Right hindlimb (tissue), 1 donor: ENCODE results near the gene GRB7.
"Not testable (repeated sequence)": the region's sequence is repeated elsewhere in the genome, so short reads cannot be mapped to it uniquely, and the experiment has no call there.

Experiments
- DNase-seq: peaks from one replicate; pipeline ENCODE4 v3.0.0-alpha.2; 2018

GRB7 gene

GRCh38 chr17:39753514-39754160 lies 15.9 kb downstream of the GRB7 start:
- DNase-seq: peak; percentile 48

GRCh38 chr17:39754161-39754957 lies 16.6 kb downstream of the GRB7 start:
- peak; percentile 91 for DNase-seq

DNA sequence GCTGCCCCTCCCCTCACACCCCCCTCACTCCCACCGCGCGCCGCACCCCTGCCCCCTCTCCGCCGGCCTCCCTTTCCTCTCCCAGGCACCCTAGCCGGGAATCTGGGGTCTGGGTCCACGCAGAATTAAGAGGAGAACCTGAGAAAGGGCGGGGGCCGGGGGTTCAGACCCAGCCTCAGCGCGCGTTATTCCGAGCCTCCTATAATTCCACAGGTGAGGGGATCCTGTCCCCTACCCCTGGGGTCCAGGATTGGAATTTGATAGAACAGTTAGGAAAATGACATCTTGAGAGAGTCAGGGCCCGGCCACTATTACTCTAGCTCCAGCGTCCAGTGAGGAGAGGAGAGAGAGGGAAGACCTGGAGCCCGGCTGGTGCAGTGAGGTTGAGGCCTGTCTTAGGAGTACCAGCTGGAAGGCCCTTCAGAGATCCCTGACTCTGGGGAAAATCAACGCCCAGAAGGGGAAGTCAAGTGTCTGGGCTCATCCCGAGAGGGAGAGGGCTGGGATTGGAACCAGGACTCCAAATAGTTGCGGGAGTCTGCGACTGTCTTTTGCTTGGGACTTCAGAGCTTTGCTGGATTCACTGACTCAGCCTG lies 17.3 kb downstream of the GRB7 start:
- no peak for DNase-seq

DNA sequence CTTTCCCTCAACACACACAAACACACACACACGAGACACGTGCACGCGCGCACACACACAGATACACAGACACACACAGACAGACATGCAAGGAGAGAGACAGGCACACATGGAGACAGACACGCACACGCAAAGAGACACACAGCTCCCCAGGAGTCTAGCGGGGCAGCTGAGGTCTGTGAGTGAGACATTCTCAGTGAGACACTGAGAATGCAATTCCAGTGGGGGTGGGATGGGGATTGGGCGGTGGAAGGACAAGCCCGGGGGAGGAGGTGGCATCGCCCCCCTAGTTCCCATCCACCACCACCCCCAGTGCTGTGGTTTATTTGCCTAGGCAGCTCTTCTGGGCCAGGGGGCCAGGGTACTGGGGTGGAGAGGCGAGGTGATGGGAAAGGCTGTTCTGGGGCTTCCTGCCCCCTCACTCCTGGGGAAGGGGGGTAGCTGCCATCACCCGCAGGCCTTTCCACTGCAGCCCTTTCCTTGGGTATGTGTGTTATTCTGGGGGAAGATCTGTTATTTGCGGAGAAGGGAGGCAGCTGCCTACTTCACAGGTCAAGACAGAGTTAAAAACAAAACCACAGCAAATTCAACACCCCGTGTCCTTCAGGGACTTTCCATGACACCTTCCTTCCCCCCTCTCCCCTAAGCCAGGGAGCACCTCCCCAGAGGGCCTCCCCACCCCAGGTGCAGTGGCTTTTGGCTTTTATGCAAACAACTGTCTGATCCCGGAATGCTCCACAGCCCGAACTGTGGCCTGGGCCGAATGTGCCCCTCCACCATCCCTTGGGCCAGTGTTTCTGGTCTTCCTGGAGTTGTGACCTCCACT lies 18.0 kb downstream of the GRB7 start:
- DNase-seq: no peak

DNA sequence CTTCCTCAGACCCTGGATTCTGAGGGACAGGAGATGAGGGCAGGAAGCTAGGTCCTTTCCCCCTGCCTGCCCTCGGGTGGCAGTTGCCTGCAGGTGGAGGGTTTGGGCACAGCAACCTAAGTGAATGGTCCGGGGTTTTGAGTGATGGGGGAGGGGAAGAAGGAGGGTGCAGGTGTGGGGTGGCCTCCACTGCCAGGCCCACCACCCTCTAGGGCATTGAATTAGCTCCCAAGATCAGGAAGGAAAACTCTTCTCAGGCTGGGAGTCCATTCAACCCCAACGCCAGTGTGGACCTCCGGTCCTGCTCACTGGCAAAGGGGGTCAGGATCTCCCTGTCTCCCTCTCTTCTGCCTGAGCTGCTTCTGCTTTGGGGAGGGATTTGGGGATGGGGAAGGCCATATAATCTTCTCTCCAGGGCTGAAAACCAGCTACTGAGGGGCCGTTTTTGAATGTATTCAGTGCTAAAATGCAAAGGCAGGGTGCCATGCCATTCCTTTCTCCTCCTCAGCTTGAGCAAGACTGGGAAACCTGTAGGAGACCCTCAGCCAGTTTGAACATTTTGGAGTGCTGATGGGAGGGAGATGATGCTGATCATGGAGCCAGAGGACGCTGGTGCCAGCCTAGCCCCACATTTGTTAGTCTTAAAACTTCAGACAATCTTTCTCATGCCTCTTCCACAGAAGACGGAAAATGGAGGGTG lies 18.8 kb downstream of the GRB7 start:
- no peak for DNase-seq

- DNase-seq: no peak
Observed at GRCh38 chr17:39757176-39757662, 19.5 kb downstream of the GRB7 start.

DNA sequence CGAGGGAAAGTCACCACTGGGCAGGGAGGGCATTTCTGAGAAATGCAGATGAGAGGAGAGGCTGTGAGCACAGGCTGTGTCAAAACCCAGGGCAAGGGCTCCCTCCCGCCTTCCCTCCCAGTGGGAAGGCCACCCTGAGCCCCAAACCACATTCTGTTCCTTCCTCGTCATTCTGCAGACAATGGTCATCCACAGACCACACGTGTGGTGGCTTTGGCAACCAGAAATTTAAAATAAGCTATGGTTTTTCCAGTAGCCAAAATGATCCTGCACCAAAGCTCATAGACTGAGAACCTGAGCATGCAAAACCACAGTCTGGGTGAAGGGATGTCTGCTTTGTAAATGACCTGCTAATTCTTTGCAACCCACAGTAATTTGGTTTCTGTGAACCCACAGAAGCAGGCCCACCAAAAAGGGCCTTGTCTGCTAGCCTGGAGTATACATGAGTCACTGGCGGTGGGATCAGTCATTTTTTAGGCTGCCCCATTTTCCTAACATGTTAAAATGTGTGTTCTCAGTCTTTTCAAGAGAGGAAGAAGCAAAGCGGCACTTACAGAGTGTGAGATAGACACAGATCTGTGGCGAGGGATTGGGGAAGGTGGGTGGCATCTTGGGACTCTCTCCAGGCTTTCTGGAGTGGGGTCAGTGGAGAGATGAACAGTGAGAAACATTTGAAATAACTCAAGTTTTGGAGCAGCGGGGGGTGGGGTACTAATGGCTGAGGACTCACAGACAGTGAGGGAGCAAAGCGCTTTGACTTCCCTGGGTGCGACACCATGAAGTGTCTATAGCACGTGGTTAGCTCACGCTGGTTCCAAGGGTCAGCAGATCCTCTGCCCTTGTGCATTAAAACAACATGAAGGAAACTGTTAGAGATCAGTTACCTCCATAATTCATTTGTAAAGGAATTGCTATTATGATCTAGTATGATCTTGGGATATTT lies 20.5 kb downstream of the GRB7 start:
- DNase-seq: no peak

GRCh38 chr17:39759204-39759603 lies 21.5 kb downstream of the GRB7 start:
- DNase-seq: no peak

- no peak for DNase-seq
Observed at GRCh38 chr17:39761861-39762496, 24.2 kb downstream of the GRB7 start.

DNA sequence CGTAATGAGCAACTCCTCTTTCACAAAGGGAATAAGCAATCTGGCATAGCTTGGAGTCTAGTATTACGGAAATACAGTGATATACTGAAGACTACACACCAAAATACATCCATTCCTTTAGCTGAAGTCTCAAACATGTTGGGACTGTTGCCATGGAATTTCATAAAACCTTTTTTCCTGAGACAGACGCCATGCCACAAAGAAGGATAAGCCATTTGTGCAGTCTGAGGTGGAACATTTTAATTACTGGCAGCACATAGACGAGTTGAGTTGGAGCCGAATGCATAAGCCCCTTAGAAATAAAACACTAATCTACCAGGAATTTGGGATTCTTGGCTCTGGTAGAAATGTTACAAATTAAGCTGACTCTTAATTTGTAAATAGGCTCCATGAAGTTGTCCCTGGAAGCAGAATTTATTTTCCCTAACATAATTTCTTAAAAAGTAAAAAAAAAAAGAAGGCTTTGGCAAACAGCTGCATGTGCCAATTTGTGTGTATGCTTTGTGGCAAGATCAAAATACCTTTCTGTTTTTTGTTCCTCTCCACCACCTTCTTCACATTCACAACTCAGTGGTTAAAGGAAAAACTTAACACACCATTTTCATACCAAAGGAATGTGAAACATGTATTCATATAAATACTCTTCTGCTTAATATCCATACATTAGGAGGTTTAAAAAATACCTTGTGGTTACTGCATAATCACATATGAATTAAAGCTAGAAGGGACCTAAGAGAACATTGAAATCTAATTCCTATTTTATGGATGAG lies 25.5 kb downstream of the GRB7 start:
- DNase-seq: no peak

GRCh38 chr17:39764171-39764570 lies 26.4 kb downstream of the GRB7 start:
- not testable (repeated sequence) for DNase-seq

GRCh38 chr17:39765175-39765574 lies 27.4 kb downstream of the GRB7 start:
- DNase-seq: no peak

GRCh38 chr17:39765766-39766165 lies 28.0 kb downstream of the GRB7 start:
- DNase-seq: no peak

DNA sequence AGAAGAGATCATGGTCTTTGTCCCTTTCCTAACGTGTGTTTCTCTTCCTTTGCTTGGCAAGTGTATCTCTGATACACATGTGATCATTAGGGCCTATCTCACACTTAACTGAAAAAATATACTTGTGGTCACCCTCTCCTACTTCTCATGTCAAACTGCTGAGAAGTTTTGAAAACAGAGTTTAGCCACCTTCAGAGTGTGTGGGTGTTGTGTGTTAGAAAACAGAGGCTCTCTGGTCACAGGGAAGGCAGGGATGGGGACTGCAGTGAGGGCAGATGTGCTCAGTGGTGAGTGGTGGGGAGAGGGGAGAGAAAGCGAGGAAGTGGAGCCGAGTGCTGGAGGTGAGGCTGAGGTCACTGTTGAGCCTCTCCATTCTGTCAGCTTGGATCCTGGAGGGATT lies 29.4 kb downstream of the GRB7 start:
- DNase-seq: no peak

DNA sequence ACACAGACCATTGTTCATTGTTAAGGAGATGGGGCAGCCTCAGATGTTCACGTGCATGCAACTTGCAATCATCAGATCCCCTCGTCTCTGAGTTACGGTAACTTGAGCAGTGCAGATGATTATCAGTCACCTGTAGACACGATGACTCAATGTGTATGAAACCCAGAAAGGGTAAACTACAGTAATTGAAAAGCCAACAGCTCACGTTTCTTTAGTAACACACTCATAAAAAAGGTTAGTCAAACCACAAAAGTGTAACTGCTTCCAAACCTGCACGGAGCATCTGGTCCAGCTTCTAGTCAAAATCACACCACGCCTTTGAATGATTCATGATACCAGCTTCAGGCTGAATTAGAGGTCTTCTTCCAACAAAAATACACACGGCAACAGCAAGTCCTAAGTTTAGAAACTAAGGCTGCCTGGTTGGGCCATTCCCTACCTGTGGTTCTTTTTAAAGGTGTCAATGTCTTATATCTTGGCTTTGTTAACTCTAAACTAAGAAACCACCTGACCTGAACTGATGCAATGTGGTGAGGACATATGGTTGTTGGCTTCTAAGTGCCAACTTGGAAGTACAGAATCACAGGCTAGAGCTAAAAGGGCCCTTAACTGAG lies 32.3 kb downstream of the GRB7 start:
- no peak for DNase-seq

- no peak for DNase-seq
Observed at GRCh38 chr17:39772415-39772814, 34.7 kb downstream of the GRB7 start.

- no peak for DNase-seq
Observed at GRCh38 chr17:39772987-39773934, 35.5 kb downstream of the GRB7 start.

GRCh38 chr17:39774047-39774446 lies 36.3 kb downstream of the GRB7 start:
- DNase-seq: no peak
